ENCODE data around the gene C10orf105.

The C10orf105 gene

GRCh38 chr10:71696628-71697326 is 22.8 kb downstream of the C10orf105 start:
- DNase-seq: peak; percentile 62

DNA sequence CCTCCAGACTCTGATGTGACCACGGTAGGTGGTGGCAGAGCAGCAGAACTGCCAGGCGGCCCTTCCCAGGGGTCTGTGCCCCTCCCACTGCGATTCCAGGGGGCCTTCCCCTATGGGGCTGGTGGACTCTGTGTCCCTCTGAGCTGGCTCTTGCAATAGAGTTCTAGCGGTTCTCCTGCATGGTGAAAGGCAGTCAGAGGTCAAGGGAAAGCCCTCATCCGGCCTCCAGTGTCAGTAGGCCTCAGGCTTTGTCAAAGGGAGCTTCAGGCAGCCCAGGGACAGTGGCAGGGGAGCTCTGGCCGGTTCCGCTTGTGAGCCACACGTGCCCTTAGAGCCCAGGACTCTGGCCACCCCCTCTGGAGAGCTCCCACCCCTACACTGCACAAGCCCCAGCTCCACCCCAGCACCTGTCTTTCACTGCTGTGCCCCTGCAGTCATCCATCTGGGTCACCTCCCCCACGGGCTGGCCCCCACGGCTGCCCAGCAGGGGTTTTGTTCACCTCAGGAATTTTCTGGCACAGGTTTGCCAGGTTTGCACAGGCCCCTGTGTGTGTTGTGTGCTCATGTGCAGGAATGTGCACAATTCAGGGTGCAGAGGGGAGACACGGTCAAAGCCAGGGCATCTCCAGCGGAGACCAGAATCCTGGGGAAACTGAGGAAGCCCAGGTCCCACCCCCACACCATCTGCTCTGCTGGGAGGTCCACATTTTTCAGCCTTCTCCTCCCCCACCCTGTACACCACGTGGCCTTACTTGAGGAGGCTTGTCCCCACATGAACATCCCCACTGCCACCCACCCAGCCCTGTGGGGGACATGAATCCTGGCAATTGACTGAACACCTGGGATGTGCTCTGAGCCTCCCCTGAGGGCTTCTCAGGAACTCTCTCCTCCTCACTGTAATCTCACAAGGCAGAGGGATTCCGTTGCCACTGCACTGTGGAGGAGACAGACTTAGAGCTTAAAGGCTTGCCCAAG is 23.8 kb downstream of the C10orf105 start:
- DNase-seq: no peak

DNA sequence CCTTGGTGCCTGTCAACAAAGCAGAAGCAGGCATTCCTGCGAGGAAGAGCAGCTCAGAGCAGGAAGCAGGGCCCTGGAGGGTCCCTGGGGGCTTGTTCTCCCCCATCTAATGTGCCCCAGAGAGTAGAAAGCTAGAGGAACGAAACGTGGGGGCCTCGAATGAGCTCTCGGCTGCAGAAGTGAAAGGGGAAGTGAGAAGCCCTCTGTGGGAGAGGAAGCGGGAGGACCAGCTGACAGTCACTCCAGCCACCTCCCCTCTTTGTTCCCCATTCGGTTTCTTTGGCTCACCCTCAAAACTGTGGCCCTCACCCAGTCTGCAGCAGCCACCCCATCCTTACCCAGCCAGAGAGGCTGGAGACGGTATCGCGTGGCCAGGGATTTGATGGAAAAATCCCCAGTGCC is 25.0 kb downstream of the C10orf105 start:
- no peak for DNase-seq

DNA sequence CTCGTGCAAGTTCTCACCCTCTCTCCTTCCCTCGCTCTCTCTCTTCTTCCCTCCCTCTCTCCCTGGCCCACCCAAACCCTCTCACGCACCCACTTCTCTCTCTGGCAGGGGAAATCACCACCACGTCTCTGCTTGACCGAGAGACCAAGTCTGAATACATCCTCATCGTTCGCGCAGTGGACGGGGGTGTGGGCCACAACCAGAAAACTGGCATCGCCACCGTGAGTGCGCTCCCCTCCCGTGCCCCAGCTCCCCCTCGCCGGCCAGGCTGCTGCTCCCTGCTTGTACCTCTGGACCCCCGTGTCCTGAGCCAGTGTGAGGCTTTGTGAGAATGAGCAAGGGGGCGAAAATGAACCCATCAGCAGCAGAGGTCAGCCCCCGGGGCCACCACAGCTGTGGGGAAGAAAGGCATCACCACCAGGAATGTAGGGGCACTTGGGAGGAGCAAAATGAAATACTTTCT is 25.5 kb downstream of the C10orf105 start:
- DNase-seq: no peak

DNA sequence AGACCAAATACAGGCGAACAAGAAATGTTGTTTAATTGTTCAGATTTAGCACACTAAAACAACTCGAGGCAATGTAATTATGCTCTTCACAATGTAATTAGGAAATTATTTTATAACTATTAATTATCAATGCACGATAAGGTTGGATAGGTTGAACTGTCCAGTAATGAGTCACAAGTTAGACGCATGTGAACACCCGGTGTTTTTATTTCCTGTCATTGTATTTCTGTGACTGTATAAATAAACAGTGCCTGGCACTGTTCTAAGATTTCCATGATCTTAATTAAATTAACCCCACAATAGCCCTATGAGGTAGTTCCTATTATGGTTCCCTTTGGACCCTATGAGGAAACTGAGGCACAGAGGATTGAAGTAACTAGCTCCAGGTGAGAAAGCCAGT is 26.2 kb downstream of the C10orf105 start:
- no peak for DNase-seq

- no peak for DNase-seq
These were observed 26.8 kb downstream of the C10orf105 start for GRCh38 chr10:71692598-71693306.

DNA sequence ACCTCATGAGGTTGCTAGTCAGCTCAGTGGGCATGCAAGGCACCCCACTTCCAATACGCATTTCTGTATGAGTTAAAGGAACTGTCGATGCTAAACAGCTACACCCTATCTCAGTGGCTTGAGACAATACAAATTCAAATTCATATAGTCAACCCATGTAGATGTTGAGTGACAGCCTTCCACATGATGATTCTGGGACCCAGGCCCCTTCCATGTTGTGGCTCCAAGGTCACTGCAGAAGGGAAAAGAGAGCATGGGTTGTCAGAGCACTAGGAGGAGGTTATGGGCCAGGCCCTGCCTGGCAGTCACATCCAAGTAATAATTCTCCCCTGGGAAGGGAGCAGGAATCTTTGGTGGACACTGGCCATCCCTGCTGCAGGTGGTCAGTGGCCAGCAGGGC is 28.2 kb downstream of the C10orf105 start:
- DNase-seq: no peak

GRCh38 chr10:71690094-71690720 is 29.4 kb downstream of the C10orf105 start:
- DNase-seq: no peak

DNA sequence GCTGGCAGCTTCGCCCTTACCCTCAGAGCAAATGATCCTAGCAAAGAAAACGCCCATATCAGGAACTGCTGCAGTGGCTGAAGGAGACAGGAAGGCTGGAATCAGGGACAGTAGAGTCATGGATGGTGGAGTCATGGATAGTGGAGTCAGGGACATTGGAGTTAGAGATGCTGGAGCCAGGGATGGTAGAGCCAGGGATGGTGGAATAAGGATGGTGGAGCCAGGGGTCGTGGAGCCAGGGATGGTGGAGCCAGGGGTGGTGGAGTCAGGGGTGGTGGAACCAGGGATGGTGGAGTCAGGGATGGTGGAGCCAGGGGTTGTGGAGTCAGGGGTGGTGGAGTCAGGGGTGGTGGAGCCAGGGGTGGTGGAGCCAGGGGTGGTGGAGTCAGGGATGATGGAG is 31.3 kb downstream of the C10orf105 start:
- DNase-seq: no peak

- no peak for DNase-seq
These were observed 32.1 kb downstream of the C10orf105 start for GRCh38 chr10:71687480-71687879.

GRCh38 chr10:71687077-71687476 is 32.5 kb downstream of the C10orf105 start:
- DNase-seq: no peak

GRCh38 chr10:71685554-71686232 is 33.9 kb downstream of the C10orf105 start:
- no peak for DNase-seq

GRCh38 chr10:71684356-71685173 is 35.0 kb downstream of the C10orf105 start:
- no peak for DNase-seq

DNA sequence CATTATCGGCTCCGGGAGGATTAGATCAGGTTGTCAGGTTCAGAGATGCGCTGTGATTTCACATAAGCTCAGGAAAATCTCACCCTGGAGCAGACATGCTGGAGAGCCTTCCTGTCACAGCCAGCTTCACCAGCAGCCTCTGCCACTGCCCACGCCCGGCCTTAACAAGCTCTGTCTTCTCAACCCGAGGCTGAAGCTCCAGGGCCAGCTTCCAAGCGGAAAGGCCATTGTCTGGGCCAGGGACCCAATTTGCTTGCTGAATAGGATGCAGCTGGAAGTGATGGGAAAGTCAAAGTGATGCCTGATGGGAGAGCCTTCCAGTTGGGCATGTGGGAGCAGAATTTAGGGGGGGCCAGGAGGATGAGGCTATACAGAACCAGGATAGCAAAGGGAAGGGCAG is 36.3 kb downstream of the C10orf105 start:
- no peak for DNase-seq

DNA sequence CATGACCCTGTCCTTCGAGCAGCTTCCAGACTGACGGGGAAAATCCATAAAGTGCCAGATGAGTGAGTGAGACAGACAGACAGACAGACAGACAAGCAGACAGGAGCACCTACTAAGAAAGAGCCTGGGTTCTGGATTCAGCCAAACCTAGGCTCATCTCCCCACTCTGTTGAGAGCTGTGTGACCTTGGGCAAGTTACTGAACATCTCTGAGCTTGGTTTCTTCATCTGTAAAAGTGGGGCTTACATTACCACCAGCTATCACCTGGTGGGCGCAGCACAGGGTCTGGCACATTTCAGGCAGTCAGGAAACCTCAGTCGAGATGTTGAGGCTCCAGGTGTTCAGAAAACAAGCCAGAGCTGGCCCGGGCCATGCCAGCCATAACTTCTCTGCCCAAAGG is 37.6 kb downstream of the C10orf105 start:
- no peak for DNase-seq

DNA sequence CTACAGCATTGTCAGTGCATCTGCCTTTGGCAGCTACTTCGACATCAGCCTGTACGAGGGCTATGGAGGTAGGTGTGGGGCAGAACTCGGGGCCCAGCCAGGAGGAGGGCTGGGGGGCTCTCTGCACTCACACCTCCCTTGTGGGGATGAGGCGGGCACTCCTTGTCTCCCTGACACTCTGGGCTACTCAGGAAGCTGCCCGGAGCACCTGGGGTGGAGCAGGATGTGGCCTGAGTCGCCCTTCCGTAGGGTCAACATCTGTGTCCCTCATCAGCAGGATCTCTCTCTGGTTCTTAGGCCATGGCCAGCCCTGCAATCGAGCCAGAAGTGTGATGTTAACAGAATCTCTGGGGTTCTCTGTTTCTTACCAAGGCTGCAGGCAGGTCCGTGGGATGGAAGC is 40.2 kb downstream of the C10orf105 start:
- no peak for DNase-seq

- no peak for DNase-seq
These were observed 41.3 kb downstream of the C10orf105 start for GRCh38 chr10:71678057-71678805.

GRCh38 chr10:71677261-71677660 is 42.3 kb downstream of the C10orf105 start:
- no peak for DNase-seq

DNA sequence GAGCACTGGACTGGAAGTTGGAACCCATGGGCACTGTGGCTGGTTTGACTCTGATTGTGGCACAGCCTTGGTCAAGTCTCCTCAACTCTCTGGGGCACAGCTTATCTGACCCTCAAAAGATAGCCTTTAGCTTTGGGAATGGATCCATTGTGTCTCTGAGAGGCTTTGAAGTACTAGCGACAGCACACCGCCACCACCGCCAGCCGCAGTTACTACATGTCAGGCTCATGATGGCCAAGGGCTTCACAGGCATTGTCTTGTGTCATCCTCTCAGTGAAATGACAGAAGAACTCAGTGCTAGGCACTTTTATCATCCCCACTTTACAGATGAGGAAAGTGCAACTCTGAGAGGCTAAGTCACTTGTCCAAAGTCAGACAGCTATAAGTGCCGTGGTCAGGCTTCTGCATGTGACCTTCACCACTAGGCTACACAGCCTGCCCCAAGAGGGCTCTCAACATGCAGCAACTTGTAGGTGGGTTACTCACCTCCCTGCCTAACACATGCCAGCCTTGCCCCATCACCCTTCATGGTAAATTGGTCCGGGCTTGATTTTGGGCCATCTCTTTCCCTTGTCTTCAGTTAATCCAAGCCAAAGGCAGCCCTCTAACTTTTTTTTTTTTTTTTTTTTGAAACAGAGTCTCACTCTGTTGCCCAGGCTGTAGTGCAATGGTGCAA is 44.1 kb downstream of the C10orf105 start:
- no peak for DNase-seq
